Anterior cingulate cortex (tissue), 58 donors: ENCODE measurements around the gene DEAF1.
"Not testable (repeated sequence)": the region's sequence is repeated elsewhere in the genome, so short reads cannot be mapped to it uniquely, and the experiment has no call there.

ENCODE experiments used
- DNase-seq, 58 donors: peaks; one replicate each; lab custom pipeline; 2025; lab: John Stamatoyannopoulos, UW

Gene DEAF1

GRCh38 chr11:687751-688150 lies 7.3 kb downstream of the DEAF1 start:
- no peak for DNase-seq

DNA sequence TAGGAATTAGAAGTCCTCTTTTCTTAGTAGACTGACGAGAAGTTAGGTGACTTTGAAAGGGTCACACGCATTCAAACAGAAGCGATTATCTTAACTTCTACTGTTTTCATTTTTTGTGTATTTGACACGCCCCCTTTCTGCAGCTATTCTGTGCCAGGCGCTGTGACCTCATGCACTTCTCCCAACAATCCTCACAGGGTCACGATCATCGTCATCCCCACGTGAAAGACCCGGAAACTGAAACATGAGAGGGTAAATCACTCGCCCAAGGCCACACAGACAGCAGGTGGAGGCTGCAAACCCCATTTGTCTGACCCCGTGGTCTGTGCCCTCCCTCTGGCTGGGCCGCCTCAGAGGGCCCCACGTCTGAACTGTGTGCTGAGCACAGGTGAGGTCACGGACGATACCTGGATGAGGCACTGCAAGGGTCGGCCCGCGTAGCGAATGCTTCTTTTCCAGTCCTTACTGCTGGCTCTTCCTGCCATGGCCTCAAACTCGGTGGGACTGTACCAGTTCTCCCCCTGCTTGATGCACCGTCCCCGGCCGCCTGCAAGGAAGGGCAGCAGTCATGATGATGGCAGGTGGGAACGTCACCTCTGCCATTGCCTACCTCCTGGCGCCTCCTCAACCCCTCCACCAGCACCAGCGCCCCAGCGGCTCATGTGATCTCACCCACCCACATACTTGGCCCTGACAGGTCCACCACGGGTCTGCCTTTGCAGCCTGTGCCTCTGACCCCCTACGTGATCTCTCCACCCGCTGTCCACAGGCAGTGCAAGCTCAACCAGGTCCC lies 8.4 kb downstream of the DEAF1 start:
- no peak for DNase-seq

- no peak for DNase-seq
Observed at GRCh38 chr11:680970-681369, 14.1 kb downstream of the DEAF1 start.

GRCh38 chr11:680476-680875 lies 14.5 kb downstream of the DEAF1 start:
- no peak for DNase-seq

DNA sequence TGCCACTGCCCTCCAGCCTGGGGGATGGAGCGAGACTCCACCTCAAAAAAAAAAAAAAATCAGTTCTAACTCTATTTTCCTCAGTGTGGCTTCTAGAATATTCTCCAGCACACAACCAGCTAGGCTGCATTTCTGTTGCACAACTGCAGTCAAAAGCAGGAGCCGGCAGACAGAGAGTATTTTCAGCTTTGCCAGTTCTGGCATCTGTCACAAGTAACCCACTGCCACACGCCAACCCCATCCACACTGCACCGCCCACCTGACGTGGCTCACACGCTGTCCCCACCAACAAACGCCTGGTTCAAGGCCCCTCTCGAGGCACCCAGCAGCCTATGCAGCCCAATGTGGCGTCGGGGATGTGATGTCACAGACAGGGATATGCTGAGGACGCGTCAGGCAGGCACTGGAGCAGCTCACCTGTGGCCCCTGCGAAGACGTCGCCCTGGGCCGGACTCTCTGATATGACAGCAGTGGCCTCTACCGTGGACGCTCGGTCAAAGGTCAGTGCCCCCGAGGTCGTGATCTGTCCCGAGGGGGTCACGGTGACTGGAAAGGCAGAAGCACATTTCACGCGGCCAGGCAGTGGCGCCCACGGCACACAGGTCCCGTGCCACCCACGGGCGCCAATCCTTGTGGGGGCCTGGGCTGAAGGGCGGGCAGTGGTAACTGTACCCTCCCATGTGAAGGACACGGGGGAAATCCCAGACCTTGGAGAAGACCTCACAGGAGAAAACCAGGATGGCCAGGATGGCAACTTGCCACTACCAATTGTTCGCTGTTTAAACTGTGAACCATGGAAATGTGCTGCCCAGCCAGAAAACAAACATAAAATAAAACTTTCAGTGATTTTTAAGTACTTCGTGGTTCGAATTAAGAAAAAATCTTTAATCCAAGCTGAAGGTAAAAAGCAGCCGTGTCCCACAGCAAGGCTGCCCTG lies 15.5 kb downstream of the DEAF1 start:
- DNase-seq: no peak

DNA sequence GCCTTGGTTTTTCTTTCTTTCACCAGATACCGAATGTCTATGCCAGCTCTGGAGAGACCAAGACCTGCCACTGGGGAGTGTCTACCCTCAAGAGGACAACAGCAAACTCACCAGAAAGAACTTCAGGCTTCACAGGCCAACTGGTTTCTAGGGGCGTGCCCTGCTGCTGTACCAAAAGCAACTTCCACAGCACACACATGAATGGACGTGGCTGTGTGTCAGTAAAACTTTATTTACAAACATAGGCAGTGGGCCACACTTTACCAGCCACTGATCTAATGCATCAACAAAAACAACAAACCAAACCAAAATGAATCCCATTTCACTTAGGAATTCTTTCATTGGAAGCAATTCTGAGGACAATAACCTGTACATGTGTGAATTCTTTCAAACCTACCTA lies 16.7 kb downstream of the DEAF1 start:
- DNase-seq: no peak

DNA sequence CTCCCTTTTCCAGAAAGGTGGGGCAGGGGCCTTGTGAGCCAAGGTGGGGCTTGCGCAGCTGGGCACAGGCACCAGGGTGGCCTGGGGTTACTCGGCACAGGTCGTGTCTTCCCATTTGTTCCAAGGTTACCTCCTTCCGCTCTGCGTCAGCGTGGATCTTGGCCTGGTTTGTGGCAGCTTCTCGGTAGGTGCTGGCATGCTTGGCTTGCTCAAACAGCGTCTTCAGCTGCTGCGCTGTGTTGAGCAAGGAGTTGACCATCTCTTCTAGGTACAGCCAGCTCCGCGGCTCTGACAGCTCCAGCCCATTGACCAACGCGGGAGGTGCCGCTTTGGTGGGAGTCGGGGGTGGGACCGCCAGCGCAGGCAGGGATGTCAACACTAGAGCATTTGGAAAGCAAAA lies 20.6 kb downstream of the DEAF1 start:
- no peak for DNase-seq

- no peak for DNase-seq
Observed at GRCh38 chr11:673866-674265, 21.2 kb downstream of the DEAF1 start.

DNA sequence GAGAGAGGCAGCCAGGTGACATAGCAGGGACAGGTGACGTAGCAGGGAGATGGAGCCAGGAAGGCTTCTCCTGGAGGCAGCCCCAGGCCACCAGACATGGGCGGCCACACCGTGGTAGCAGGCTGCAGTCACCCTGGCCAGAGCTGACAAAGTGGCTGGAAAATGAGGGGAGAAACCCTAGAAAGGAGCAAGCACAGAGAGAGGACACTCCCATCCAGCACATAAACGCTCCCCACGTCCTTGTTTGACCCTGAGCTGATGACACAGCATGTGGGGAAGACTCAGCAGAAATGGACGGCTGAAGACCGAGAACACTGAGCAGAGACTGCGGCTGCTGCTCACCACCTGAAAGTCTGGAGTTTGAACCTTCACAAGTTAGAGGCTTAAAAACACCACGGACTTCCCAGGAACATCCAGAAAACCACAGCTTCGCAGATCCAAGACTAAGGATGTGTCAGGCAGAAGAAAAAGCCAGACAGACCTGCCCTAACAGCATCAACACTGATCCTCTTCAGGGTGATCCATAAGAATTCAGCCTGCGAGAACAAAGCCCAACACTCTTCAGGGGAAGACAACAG lies 29.2 kb downstream of the DEAF1 start:
- no peak for DNase-seq

DNA sequence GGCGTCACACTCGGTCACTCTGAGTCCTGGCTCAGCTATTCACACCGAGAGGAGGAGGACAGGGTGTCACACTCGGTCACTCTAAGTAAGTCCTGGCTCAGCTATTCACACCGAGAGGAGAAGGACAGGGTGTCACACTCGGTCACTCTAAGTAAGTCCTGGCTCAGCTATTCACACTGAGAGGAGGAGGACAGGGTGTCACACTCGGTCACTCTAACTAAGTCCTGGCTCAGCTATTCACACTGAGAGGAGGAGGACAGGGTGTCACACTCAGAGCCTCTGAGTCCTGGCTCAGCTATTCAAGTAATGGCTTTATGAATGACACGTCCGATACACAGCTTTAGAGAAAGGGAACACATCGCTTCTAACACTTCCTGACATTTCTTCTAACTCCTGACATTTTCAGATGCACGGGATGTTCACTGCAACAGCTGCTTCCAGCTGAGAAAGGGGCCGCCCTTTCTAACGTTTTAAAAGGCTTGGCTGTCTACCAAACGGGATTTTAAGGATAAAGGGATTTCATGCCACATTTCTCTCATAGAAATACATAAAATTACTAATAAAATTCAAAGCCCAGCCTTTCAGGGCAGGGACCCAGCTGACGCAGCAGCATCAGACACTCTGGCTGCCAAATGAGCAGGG lies 29.8 kb downstream of the DEAF1 start:
- DNase-seq: no peak

GRCh38 chr11:662689-663274 lies 32.2 kb downstream of the DEAF1 start:
- peak in 38 of 58 donors; percentile 7 to 68 (median 40) for DNase-seq

- DNase-seq: no peak
Observed at GRCh38 chr11:660681-661444, 34.2 kb downstream of the DEAF1 start.

GRCh38 chr11:660281-660680 lies 34.7 kb downstream of the DEAF1 start:
- no peak for DNase-seq

DNA sequence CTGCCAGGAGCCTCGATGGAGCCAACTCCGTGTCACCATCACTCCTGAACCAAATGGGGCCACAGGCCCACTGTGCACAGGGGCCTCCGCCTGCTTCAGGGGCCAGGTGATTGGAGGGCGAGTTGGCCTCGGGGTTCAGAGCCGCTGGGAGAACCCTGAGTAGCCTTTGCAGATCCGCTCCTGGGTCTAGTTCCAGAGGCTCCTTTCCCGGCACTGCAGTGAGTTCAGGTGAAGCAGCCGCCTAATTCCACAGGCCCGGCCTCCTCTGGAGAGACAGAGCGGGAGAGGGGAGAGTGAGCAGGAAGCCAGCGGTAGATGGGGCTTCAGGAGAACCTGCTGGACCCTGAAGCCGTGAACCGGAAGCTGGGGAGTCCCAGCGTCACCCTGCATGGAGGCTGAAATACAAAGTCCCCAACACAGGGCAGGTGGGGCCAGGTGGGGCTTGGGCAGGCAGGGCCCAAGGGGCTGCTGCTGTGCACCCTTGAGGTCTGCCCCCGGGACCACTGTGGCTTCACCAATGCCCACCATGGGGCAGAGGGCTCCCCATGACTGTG lies 35.4 kb downstream of the DEAF1 start:
- no peak for DNase-seq

DNA sequence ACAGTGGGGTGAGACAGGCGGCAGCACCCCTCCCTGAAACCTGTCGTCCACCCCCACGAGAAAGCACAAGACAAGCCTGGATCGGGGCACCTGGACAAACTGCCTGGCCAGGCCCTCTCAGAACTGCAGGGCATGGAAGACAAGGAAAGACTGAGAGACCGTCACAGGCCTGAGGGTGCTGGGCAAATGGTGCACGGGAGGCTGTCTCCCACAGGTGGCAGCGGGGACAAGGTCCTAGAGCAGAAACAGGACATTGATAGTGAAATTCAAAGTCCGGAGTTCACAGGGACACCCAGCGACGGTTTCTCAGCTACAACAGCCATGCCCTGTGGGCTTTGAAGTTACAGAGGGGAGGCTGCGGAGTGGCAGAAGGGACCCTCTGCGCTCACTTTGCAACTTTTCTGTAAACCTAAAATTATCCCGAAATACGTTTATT lies 37.3 kb downstream of the DEAF1 start:
- no peak for DNase-seq

DNA sequence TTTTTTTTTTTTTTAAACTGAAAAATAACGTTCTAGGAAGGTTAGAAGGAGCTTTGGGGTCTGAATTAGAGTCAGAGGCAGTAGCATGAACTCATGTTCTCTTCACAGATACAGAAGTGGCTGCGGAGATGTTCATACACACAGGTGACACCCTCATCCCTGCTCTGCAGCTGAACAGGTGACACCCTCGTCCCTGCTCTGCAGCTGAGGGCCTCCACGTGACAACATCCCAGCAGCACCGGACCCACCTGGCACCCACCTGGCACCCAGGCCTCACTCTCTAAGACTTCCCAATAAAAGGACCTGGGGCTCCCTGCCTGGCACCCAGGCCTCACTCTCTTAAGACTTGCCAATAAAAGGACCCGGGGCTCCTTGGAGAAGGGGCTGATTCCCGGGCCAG lies 38.2 kb downstream of the DEAF1 start:
- no peak for DNase-seq

- no peak for DNase-seq
Observed at GRCh38 chr11:656426-656825, 38.6 kb downstream of the DEAF1 start.

DNA sequence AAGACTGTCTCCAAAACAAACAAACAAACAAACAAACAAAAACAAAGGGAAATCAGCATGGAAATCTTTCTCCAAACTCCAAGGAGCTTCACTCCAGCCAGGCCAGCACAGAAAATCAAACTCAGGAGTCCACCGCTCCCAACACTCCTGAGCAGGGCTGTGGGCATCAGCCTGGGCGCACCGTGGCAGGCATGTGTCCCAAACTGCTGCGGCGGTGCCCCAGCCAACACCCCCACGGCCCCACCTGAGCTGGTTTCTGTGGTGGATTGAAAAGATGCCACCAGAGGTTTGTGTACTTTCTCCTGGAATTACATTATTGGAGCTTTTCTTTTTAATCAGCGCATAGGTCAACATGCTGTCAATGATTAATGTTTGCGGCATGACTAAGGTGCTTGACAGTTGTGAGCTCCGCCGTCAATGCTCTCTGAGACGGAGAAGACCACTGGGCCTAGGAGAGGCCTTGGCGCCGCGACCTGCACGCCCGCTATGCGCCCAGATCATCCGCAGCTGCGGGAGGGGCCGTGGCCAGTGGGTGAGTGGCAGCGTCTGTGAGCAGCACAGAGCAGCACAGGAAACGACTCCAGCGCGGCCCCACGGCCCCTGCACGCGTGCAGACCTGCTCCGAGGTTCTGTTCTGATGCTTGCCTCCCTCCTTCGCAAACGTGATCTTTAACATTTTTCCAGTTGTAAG lies 39.8 kb downstream of the DEAF1 start:
- no peak for DNase-seq

DNA sequence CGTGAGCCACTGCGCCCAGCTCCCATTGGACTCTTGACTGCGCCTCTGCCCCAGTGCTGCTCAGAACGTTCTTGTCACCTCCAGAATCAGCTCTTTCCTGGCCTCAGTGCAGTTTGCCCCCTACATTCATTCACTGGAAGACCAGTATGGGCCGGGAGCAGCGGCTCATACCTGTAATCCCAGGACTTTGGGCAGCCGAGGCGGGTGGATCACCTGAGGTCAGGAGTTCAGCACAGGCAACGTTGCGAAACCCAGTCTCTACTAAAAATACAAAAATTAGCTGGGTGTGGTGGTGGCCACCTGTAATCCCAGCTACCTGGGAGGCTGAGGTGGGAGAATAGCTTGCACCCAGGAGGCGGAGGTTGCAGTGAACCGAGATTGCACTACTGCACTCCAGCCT lies 40.6 kb downstream of the DEAF1 start:
- DNase-seq: not testable (repeated sequence)
